ENCODE results near the gene CEMIP. TPM values are rescaled to one million over a fixed set of nuclear protein-coding genes. Genes with fewer than 3 reads are reported as not detected.

The CEMIP gene
- total RNA-seq, 2 donors from 2014 or later, result 0.05 to 0.09 TPM

- DNase-seq (peak; percentile 38 to 39), ATAC-seq (replicated peaks in 1 of 2) (no peak)
- Mint-ChIP-seq H3K4me3 (peak overlapping the region; percentile 75 to 85), H3K9me3 (no peaks in the 10 kb centered on the region), H3K36me3 (ENCODE audit: insufficient read depth in 2 of 2) (no peaks in the 10 kb centered on the region), H3K27me3 (ENCODE audit: low read depth) (peaks cover 65% of the 10 kb centered on the region), H3K4me1 (ENCODE audit: low read depth) (peaks cover 38% of the 10 kb centered on the region), H3K27ac (no peak overlapping the region)
Measured at GRCh38 chr15:80780416-80781221, 1.4 kb downstream of the CEMIP start.

GRCh38 chr15:80783260-80783659, 4.1 kb downstream of the CEMIP start:
- ATAC-seq (replicated peaks in 1 of 2) (peak; percentile 11 to 38), DNase-seq (no peak)
- Mint-ChIP-seq H3K27ac (no peak overlapping the region), H3K4me1 (ENCODE audit: low read depth) (peaks cover 44% of the 10 kb centered on the region), H3K36me3 (ENCODE audit: insufficient read depth in 2 of 2) (no peaks in the 10 kb centered on the region), H3K9me3 (no peaks in the 10 kb centered on the region), H3K27me3 (ENCODE audit: low read depth) (peaks cover 46% of the 10 kb centered on the region), H3K4me3 (no peak overlapping the region)

- Mint-ChIP-seq H3K9me3 (no peaks in the 10 kb centered on the region), H3K4me3 (no peak overlapping the region), H3K4me1 (ENCODE audit: low read depth) (peaks cover 34% of the 10 kb centered on the region), H3K36me3 (ENCODE audit: insufficient read depth in 2 of 2) (no peaks in the 10 kb centered on the region), H3K27me3 (ENCODE audit: low read depth) (peaks cover 45% of the 10 kb centered on the region), H3K27ac (no peak overlapping the region)
- DNase-seq (no peak), ATAC-seq (replicated peaks in 1 of 2) (peak; percentile 21 to 64)
Measured at GRCh38 chr15:80785335-80785734, 6.2 kb downstream of the CEMIP start.

GRCh38 chr15:80785811-80786354, 6.7 kb downstream of the CEMIP start:
- peaks cover 32% of the 10 kb centered on the region for H3K4me1 Mint-ChIP-seq (ENCODE audit: low read depth)
- H3K4me3 Mint-ChIP-seq, result no peak overlapping the region

GRCh38 chr15:80787316-80787715, 8.1 kb downstream of the CEMIP start:
- Mint-ChIP-seq H3K36me3 (ENCODE audit: insufficient read depth in 2 of 2) (no peaks in the 10 kb centered on the region), H3K27me3 (ENCODE audit: low read depth) (peaks cover 39% of the 10 kb centered on the region), H3K4me1 (ENCODE audit: low read depth) (peaks cover 32% of the 10 kb centered on the region), H3K9me3 (no peaks in the 10 kb centered on the region), H3K27ac (no peak overlapping the region), H3K4me3 (no peak overlapping the region)
- ATAC-seq (replicated peaks in 1 of 2), result no peak
- DNase-seq, result no peak

More at GRCh38 chr15:80785811-80786354, 6.7 kb downstream of the CEMIP start:
- DNase-seq, result no peak
- Mint-ChIP-seq H3K27ac (no peak overlapping the region), H3K9me3 (no peaks in the 10 kb centered on the region), H3K36me3 (ENCODE audit: insufficient read depth in 2 of 2) (no peaks in the 10 kb centered on the region), H3K27me3 (ENCODE audit: low read depth) (peaks cover 44% of the 10 kb centered on the region)
- ATAC-seq (replicated peaks in 1 of 2), result peak; percentile 33 to 73

GRCh38 chr15:80788536-80788935, 9.4 kb downstream of the CEMIP start:
- Mint-ChIP-seq H3K27ac (no peak overlapping the region), H3K9me3 (no peaks in the 10 kb centered on the region), H3K27me3 (ENCODE audit: low read depth) (peaks cover 40% of the 10 kb centered on the region), H3K36me3 (ENCODE audit: insufficient read depth in 2 of 2) (no peaks in the 10 kb centered on the region), H3K4me1 (ENCODE audit: low read depth) (peaks cover 21% of the 10 kb centered on the region), H3K4me3 (no peak overlapping the region)
- ATAC-seq (replicated peaks in 1 of 2) (no peak), DNase-seq (no peak)

- Mint-ChIP-seq H3K4me1 (ENCODE audit: low read depth) (peaks cover 14% of the 10 kb centered on the region), H3K27ac (no peak overlapping the region), H3K9me3 (no peaks in the 10 kb centered on the region), H3K36me3 (ENCODE audit: insufficient read depth in 2 of 2) (no peaks in the 10 kb centered on the region), H3K27me3 (ENCODE audit: low read depth) (peaks cover 34% of the 10 kb centered on the region), H3K4me3 (no peak overlapping the region)
- no peak for DNase-seq
- ATAC-seq (replicated peaks in 1 of 2), result no peak
Measured at GRCh38 chr15:80789296-80789695, 10.1 kb downstream of the CEMIP start.

GRCh38 chr15:80789796-80790195, 10.6 kb downstream of the CEMIP start:
- H3K27ac Mint-ChIP-seq, result no peak overlapping the region
- no peak for DNase-seq
- peaks cover 35% of the 10 kb centered on the region for H3K27me3 Mint-ChIP-seq (ENCODE audit: low read depth)
- peaks cover 12% of the 10 kb centered on the region for H3K4me1 Mint-ChIP-seq (ENCODE audit: low read depth)
- no peak overlapping the region for H3K4me3 Mint-ChIP-seq
- H3K36me3 Mint-ChIP-seq (ENCODE audit: insufficient read depth in 2 of 2), result no peaks in the 10 kb centered on the region
- H3K9me3 Mint-ChIP-seq, result no peaks in the 10 kb centered on the region
- ATAC-seq (replicated peaks in 1 of 2), result no peak

- Mint-ChIP-seq H3K27me3 (ENCODE audit: low read depth) (peaks cover 40% of the 10 kb centered on the region), H3K4me3 (no peak overlapping the region), H3K9me3 (no peaks in the 10 kb centered on the region), H3K4me1 (ENCODE audit: low read depth) (peaks cover 10% of the 10 kb centered on the region), H3K27ac (no peak overlapping the region), H3K36me3 (ENCODE audit: insufficient read depth in 2 of 2) (no peaks in the 10 kb centered on the region)
- no peak for DNase-seq
- ATAC-seq (replicated peaks in 1 of 2), result no peak
Measured at GRCh38 chr15:80790236-80790635, 11.1 kb downstream of the CEMIP start.

- no peak for ATAC-seq (replicated peaks in 1 of 2)
- Mint-ChIP-seq H3K4me1 (ENCODE audit: low read depth) (peaks cover 2% of the 10 kb centered on the region), H3K27me3 (ENCODE audit: low read depth) (peaks cover 44% of the 10 kb centered on the region), H3K4me3 (no peak overlapping the region), H3K9me3 (no peaks in the 10 kb centered on the region), H3K36me3 (ENCODE audit: insufficient read depth in 2 of 2) (no peaks in the 10 kb centered on the region), H3K27ac (no peak overlapping the region)
- no peak for DNase-seq
Measured at GRCh38 chr15:80791004-80791403, 11.8 kb downstream of the CEMIP start.

GRCh38 chr15:80796407-80796806, 17.2 kb downstream of the CEMIP start:
- Mint-ChIP-seq H3K27ac (no peak overlapping the region), H3K9me3 (peaks cover 2 to 5% of the 10 kb centered on the region in 2 donors), H3K27me3 (ENCODE audit: low read depth) (peaks cover 38% of the 10 kb centered on the region), H3K36me3 (ENCODE audit: insufficient read depth in 2 of 2) (no peaks in the 10 kb centered on the region), H3K4me3 (no peak overlapping the region), H3K4me1 (ENCODE audit: low read depth) (no peaks in the 10 kb centered on the region)
- DNase-seq, result no peak
- ATAC-seq (replicated peaks in 1 of 2), result no peak

- Mint-ChIP-seq H3K27ac (no peak overlapping the region), H3K27me3 (ENCODE audit: low read depth) (peaks cover 23% of the 10 kb centered on the region), H3K4me3 (no peak overlapping the region), H3K36me3 (ENCODE audit: insufficient read depth in 2 of 2) (peaks cover 0 to 1% of the 10 kb centered on the region in 2 donors), H3K9me3 (peaks cover 2 to 5% of the 10 kb centered on the region in 2 donors), H3K4me1 (ENCODE audit: low read depth) (peaks cover 13% of the 10 kb centered on the region)
- DNase-seq (no peak), ATAC-seq (replicated peaks in 1 of 2) (no peak)
Measured at GRCh38 chr15:80798911-80799310, 19.7 kb downstream of the CEMIP start.

- no peak for ATAC-seq (replicated peaks in 1 of 2)
- Mint-ChIP-seq H3K9me3 (peaks cover 4 to 5% of the 10 kb centered on the region in 2 donors), H3K4me3 (no peak overlapping the region), H3K27ac (no peak overlapping the region), H3K27me3 (ENCODE audit: low read depth) (peaks cover 17% of the 10 kb centered on the region), H3K4me1 (ENCODE audit: low read depth) (peaks cover 24% of the 10 kb centered on the region), H3K36me3 (ENCODE audit: insufficient read depth in 2 of 2) (peaks cover 0 to 3% of the 10 kb centered on the region in 2 donors)
- no peak for DNase-seq
Measured at GRCh38 chr15:80800067-80800466, 20.9 kb downstream of the CEMIP start.
